ENCODE measurements around the gene DPYSL5. TPM values are rescaled to one million over a fixed set of nuclear protein-coding genes. Genes with fewer than 3 reads are reported as not detected.

Gene DPYSL5
- total and polyA plus RNA-seq, 2 donors (not counting 1 experiment from before 2014, with no cell fraction given) = not detected

- POLR2A ChIA-PET = no interaction called here
- Histone ChIP-seq H3K9ac (ENCODE audit: low read length) (no peak overlapping the region), H3K27ac (ENCODE audit: low read length in 2 of 2) (no peak overlapping the region), H3K4me3 (ENCODE audit: control extremely low read depth in 1 of 5, extremely low read depth in 1 of 5, insufficient read depth in 1 of 5, low read depth in 2 of 5, low read length in 4 of 5) (no peak overlapping the region), H3K79me2 (ENCODE audit: control insufficient read depth, insufficient read depth, low read length) (no peaks in the 10 kb centered on the region), H2AFZ (ENCODE audit: insufficient read depth, low read depth, low read length, poor library complexity, severe bottlenecking) (no peak overlapping the region), H3K27me3 (replicated peaks in 1 of 4; ENCODE audit: control extremely low read depth in 1 of 4, control insufficient read depth in 3 of 4, insufficient read depth in 4 of 4, low read length in 3 of 4) (peaks cover 0 to 20% (median 3%) of the 10 kb centered on the region in 4 experiments), H3K4me2 (replicated peaks; ENCODE audit: low read depth, low read length, poor library complexity, severe bottlenecking) (no peak overlapping the region), H3K9me3 (ENCODE audit: control extremely low read depth in 1 of 3, control insufficient read depth in 2 of 3, insufficient read depth in 1 of 3, low read length in 2 of 3) (no peaks in the 10 kb centered on the region), H4K20me1 (ENCODE audit: control insufficient read depth, insufficient read depth, low read length, poor library complexity, severe bottlenecking) (no peaks in the 10 kb centered on the region), H3K36me3 (replicated peaks in 1 of 2; ENCODE audit: control extremely low read depth in 1 of 2, control insufficient read depth in 1 of 2, extremely low read depth in 1 of 2, insufficient read depth in 2 of 2, low read length in 1 of 2) (no peaks in the 10 kb centered on the region), H3K4me1 (ENCODE audit: control insufficient read depth in 2 of 2, insufficient read depth in 2 of 2, low read length in 2 of 2) (no peaks in the 10 kb centered on the region)
- DNase-seq (no peak), ATAC-seq (ENCODE audit: low read depth) (no peak)
- no peak overlapping the region for H3K4me3 Mint-ChIP-seq
- no peak overlapping the region for H3K27ac Mint-ChIP-seq
- intact Hi-C loops (cut with micrococcal nuclease) = no loop called here
- CTCF ChIA-PET = interaction anchor here (1.1 to 1.3 kb wide), 2 partner anchors 10 to 367 kb away, joined by 3 to 5 read pairs; no protein-coding TSS in a partner anchor
- no peaks in the 10 kb centered on the region for H3K9me3 Mint-ChIP-seq (ENCODE audit: insufficient read depth)
- peaks cover 17% of the 10 kb centered on the region for H3K27me3 Mint-ChIP-seq
- TF ChIP-seq CTCF (IDR thresholded peaks at IDR 0.05) (no peak), EZH2 (IDR thresholded peaks at IDR 0.05; ENCODE audit: borderline replicate concordance, insufficient read depth, low read depth, low read length, poor library complexity, severe bottlenecking) (no peak)
- H3K4me1 Mint-ChIP-seq = no peaks in the 10 kb centered on the region
- WGBS (ENCODE audit: insufficient coverage) = 79% methylated on average over 14 of the region's 23 CpGs
Observed at GRCh38 chr2:26911911-26912861, 64.3 kb downstream of the DPYSL5 start.

GRCh38 chr2:26913606-26913998, 65.7 kb downstream of the DPYSL5 start:
- H3K9me3 Mint-ChIP-seq (ENCODE audit: insufficient read depth) = no peaks in the 10 kb centered on the region
- Histone ChIP-seq H3K27ac (ENCODE audit: low read length in 2 of 2) (no peak overlapping the region), H3K4me2 (replicated peaks; ENCODE audit: low read depth, low read length, poor library complexity, severe bottlenecking) (no peak overlapping the region), H2AFZ (ENCODE audit: insufficient read depth, low read depth, low read length, poor library complexity, severe bottlenecking) (no peak overlapping the region), H3K79me2 (ENCODE audit: control insufficient read depth, insufficient read depth, low read length) (no peaks in the 10 kb centered on the region), H4K20me1 (ENCODE audit: control insufficient read depth, insufficient read depth, low read length, poor library complexity, severe bottlenecking) (no peaks in the 10 kb centered on the region), H3K4me3 (ENCODE audit: control extremely low read depth in 1 of 5, extremely low read depth in 1 of 5, insufficient read depth in 1 of 5, low read depth in 2 of 5, low read length in 4 of 5) (no peak overlapping the region), H3K9ac (ENCODE audit: low read length) (no peak overlapping the region), H3K36me3 (replicated peaks in 1 of 2; ENCODE audit: control extremely low read depth in 1 of 2, control insufficient read depth in 1 of 2, extremely low read depth in 1 of 2, insufficient read depth in 2 of 2, low read length in 1 of 2) (no peaks in the 10 kb centered on the region), H3K27me3 (replicated peaks in 1 of 4; ENCODE audit: control extremely low read depth in 1 of 4, control insufficient read depth in 3 of 4, insufficient read depth in 4 of 4, low read length in 3 of 4) (peaks cover 0 to 25% (median 2%) of the 10 kb centered on the region in 4 experiments), H3K4me1 (ENCODE audit: control insufficient read depth in 2 of 2, insufficient read depth in 2 of 2, low read length in 2 of 2) (no peaks in the 10 kb centered on the region), H3K9me3 (ENCODE audit: control extremely low read depth in 1 of 3, control insufficient read depth in 2 of 3, insufficient read depth in 1 of 3, low read length in 2 of 3) (no peaks in the 10 kb centered on the region)
- no peaks in the 10 kb centered on the region for H3K4me1 Mint-ChIP-seq
- ChIA-PET POLR2A (no interaction called here), CTCF (no interaction called here)
- WGBS (ENCODE audit: insufficient coverage) = 83% methylated on average over 1 of the region's 2 CpGs
- H3K4me3 Mint-ChIP-seq = no peak overlapping the region
- ATAC-seq (ENCODE audit: low read depth) (no peak), DNase-seq (no peak)
- TF ChIP-seq EZH2 (IDR thresholded peaks at IDR 0.05; ENCODE audit: borderline replicate concordance, insufficient read depth, low read depth, low read length, poor library complexity, severe bottlenecking) (no peak), CTCF (IDR thresholded peaks at IDR 0.05) (no peak)
- intact Hi-C loops (cut with micrococcal nuclease) = no loop called here
- H3K27ac Mint-ChIP-seq = no peak overlapping the region
- peaks cover 11% of the 10 kb centered on the region for H3K27me3 Mint-ChIP-seq

Data from B cell (primary cell).